ENCODE measurements around the gene ZNF319. TPM values are rescaled to one million over a fixed set of nuclear protein-coding genes. Genes with fewer than 3 reads are reported as not detected.

The ZNF319 gene
- total and polyA plus RNA-seq, 2 of the 4 experiments (the other 2 are of a cell fraction) = 0.90 to 6.3 TPM

GRCh38 chr16:57996406-57997175, 3.9 kb downstream of the ZNF319 start:
- peaks cover 9 to 48% of the 10 kb centered on the region in 2 experiments; a peak in 3 of 4 replicates for H3K79me1 ChIP-seq (ENCODE audit: low read depth in 1 of 2, low read length in 2 of 2)
- no peak overlapping the region for H3K9ac ChIP-seq (ENCODE audit: low read depth, low read length)
- no peak overlapping the region for H2BK20ac ChIP-seq (ENCODE audit: low read depth, low read length)
- in situ Hi-C loops (cut with MboI; ENCODE audit: low sequenced_read_pairs) = no loop called here
- H3K4me2 ChIP-seq (ENCODE audit: low read depth, low read length) = no peak overlapping the region
- H2BK15ac ChIP-seq (ENCODE audit: low read depth, low read length) = no peak overlapping the region
- ATAC-seq (ENCODE audit: low read depth) = no peak
- no peak overlapping the region for H3K23ac ChIP-seq (ENCODE audit: low read depth, low read length)
- H3K27ac ChIP-seq (ENCODE audit: insufficient read depth, low read length) = no peak overlapping the region
- TF ChIP-seq RCOR1 (IDR thresholded peaks at IDR 0.05; ENCODE audit: insufficient replicate concordance, low read length) (no peak), RFX5 (IDR thresholded peaks at IDR 0.05; ENCODE audit: low read depth, low read length) (no peak), MAZ (IDR thresholded peaks at IDR 0.05; ENCODE audit: borderline replicate concordance, low read depth, low read length) (no peak), SMC3 (IDR thresholded peaks at IDR 0.05; ENCODE audit: low read depth, low read length) (no peak), BHLHE40 (IDR thresholded peaks at IDR 0.05; ENCODE audit: low read depth, low read length) (no peak), CHD1 (IDR thresholded peaks at IDR 0.05; ENCODE audit: low read depth, low read length) (no peak), POLR2A (IDR thresholded peaks at IDR 0.05; ENCODE audit: low read depth, low read length) (no peak)
- intact Hi-C loops (cut with micrococcal nuclease) = no loop called here
- H4K20me1 ChIP-seq (ENCODE audit: insufficient read depth, low read length) = peaks cover 23% of the 10 kb centered on the region
- no peak overlapping the region for H3K18ac ChIP-seq (ENCODE audit: low read depth, low read length)
- no peak for DNase-seq
- no peak overlapping the region for H3K14ac ChIP-seq (replicated peaks; ENCODE audit: low read depth, low read length)
- H3K9me1 ChIP-seq (ENCODE audit: insufficient read depth, low read length) = peaks cover 5% of the 10 kb centered on the region; the same call in 1 of the 2 replicates
- no peak overlapping the region for H3K4me3 ChIP-seq (ENCODE audit: insufficient read depth, low read depth, low read length)
- H2AK9ac ChIP-seq (replicated peaks; ENCODE audit: low read depth, low read length, poor library complexity) = no peak overlapping the region
- H4K8ac ChIP-seq (ENCODE audit: low read depth in 2 of 2, low read length in 2 of 2) = no peak overlapping the region
- no peak overlapping the region for H4K91ac ChIP-seq (ENCODE audit: insufficient read depth, low read depth, low read length)
- CTCF ChIA-PET = no interaction called here
- no TSS peak for BruUV-seq (replicated peaks)
- H3K36me3 ChIP-seq (ENCODE audit: control insufficient read depth, insufficient read depth, low read length) = peaks cover 34% of the 10 kb centered on the region; the same call in 1 of the 2 replicates
- H3K9me3 ChIP-seq (ENCODE audit: control insufficient read depth, insufficient read depth, low read length) = no peaks in the 10 kb centered on the region
- no peak overlapping the region for H2BK5ac ChIP-seq (ENCODE audit: low read depth, low read length, poor library complexity, severe bottlenecking)
- WGBS, 2 experiments (ENCODE audit: extremely low coverage in 2 of 2, insufficient read length in 1 of 2) = 95% methylated on average over 58 of the region's 62 CpGs; no CpG with 5 or more reads in 1 of the 2 experiments
- no peak overlapping the region for H3K56ac ChIP-seq (ENCODE audit: extremely low read depth, insufficient read depth, low read length)
- H3K27me3 ChIP-seq (ENCODE audit: control insufficient read depth, insufficient read depth, low read length) = no peaks in the 10 kb centered on the region
- H3K4ac ChIP-seq (ENCODE audit: low read depth, low read length) = no peak overlapping the region
- dilution Hi-C loops (cut with HindIII; ENCODE audit: low sequenced_read_pairs, unreplicated experiment) = no loop called here
- H2AFZ ChIP-seq (replicated peaks; ENCODE audit: low read length, poor library complexity) = no peak overlapping the region
- no peak overlapping the region for H4K5ac ChIP-seq (ENCODE audit: low read depth, low read length)
- POLR2A ChIA-PET (ENCODE audit: unreplicated experiment) = no interaction called here
- no peak overlapping the region for H2AK5ac ChIP-seq (ENCODE audit: low read depth, low read length)
- H2BK120ac ChIP-seq (ENCODE audit: low read depth, low read length) = no peak overlapping the region
- peaks cover 8% of the 10 kb centered on the region; the same call in 1 of the 2 replicates for H3K4me1 ChIP-seq (ENCODE audit: control insufficient read depth, insufficient read depth, low read length)
